GM23248 (cell line): Measurements from ENCODE around the gene FKBP1C.

ENCODE experiments used
- EZH2 ChIP-seq: fragments of 200-600 bp; sonication (generic); IDR thresholded peaks from 2 replicates; pipeline ENCODE4 v1.6.1; 2018; ENCODE audit warnings: antibody characterized with exemption, mild to moderate bottlenecking; ENCODE audit not compliant: insufficient read depth, poor library complexity, severe bottlenecking
- EZH2phosphoT487 ChIP-seq: fragments of 200-600 bp; sonication (generic); IDR thresholded peaks from 2 replicates; pipeline ENCODE4 v1.6.1; 2018; ENCODE audit warnings: antibody characterized with exemption, moderate library complexity, mild to moderate bottlenecking, low read depth; ENCODE audit not compliant: insufficient read depth

- TF ChIP-seq EZH2phosphoT487 (no peak), EZH2 (no peak)
Measured at GRCh38 chr6:63259153-63259552, 47.9 kb downstream of the FKBP1C start.
